ENCODE data around the gene ATRN.
"Not testable (repeated sequence)": the region's sequence is repeated elsewhere in the genome, so short reads cannot be mapped to it uniquely, and the experiment has no call there.

Gene ATRN

GRCh38 chr20:3514012-3514642 is 43.3 kb downstream of the ATRN start:
- in situ Hi-C loops (cut with MboI; ENCODE audit: low sequenced_read_pairs): no loop called here

- in situ Hi-C loops (cut with MboI; ENCODE audit: low sequenced_read_pairs): no loop called here
These were observed 44.8 kb downstream of the ATRN start for GRCh38 chr20:3515379-3516170.

GRCh38 chr20:3521852-3522740 is 51.3 kb downstream of the ATRN start:
- in situ Hi-C loops (cut with MboI; ENCODE audit: low sequenced_read_pairs): no loop called here

GRCh38 chr20:3524696-3525095 is 53.9 kb downstream of the ATRN start:
- in situ Hi-C loops (cut with MboI; ENCODE audit: low sequenced_read_pairs): not testable (repeated sequence)

- in situ Hi-C loops (cut with MboI; ENCODE audit: low sequenced_read_pairs): no loop called here
These were observed 61.3 kb downstream of the ATRN start for GRCh38 chr20:3532089-3532615.

- in situ Hi-C loops (cut with MboI; ENCODE audit: low sequenced_read_pairs): not testable (repeated sequence)
These were observed 66.9 kb downstream of the ATRN start for GRCh38 chr20:3537733-3538132.

GRCh38 chr20:3539311-3540107 is 68.7 kb downstream of the ATRN start:
- in situ Hi-C loops (cut with MboI; ENCODE audit: low sequenced_read_pairs): no loop called here

- in situ Hi-C loops (cut with MboI; ENCODE audit: low sequenced_read_pairs): no loop called here
These were observed 71.3 kb downstream of the ATRN start for GRCh38 chr20:3541887-3542721.

GRCh38 chr20:3543901-3544507 is 73.2 kb downstream of the ATRN start:
- in situ Hi-C loops (cut with MboI; ENCODE audit: low sequenced_read_pairs): no loop called here

GRCh38 chr20:3545401-3545925 is 74.6 kb downstream of the ATRN start:
- in situ Hi-C loops (cut with MboI; ENCODE audit: low sequenced_read_pairs): no loop called here

GRCh38 chr20:3547906-3548305 is 77.1 kb downstream of the ATRN start:
- in situ Hi-C loops (cut with MboI; ENCODE audit: low sequenced_read_pairs): no loop called here

- in situ Hi-C loops (cut with MboI; ENCODE audit: low sequenced_read_pairs): no loop called here
These were observed 80.0 kb downstream of the ATRN start for GRCh38 chr20:3550837-3551236.

GRCh38 chr20:3551681-3552434 is 81.0 kb downstream of the ATRN start:
- in situ Hi-C loops (cut with MboI; ENCODE audit: low sequenced_read_pairs): no loop called here

- in situ Hi-C loops (cut with MboI; ENCODE audit: low sequenced_read_pairs): no loop called here
These were observed 82.8 kb downstream of the ATRN start for GRCh38 chr20:3553663-3554062.

GRCh38 chr20:3557237-3557785 is 86.5 kb downstream of the ATRN start:
- in situ Hi-C loops (cut with MboI; ENCODE audit: low sequenced_read_pairs): no loop called here

GRCh38 chr20:3559231-3559630 is 88.4 kb downstream of the ATRN start:
- in situ Hi-C loops (cut with MboI; ENCODE audit: low sequenced_read_pairs): no loop called here

GRCh38 chr20:3559637-3560036 is 88.8 kb downstream of the ATRN start:
- in situ Hi-C loops (cut with MboI; ENCODE audit: low sequenced_read_pairs): no loop called here

GRCh38 chr20:3560162-3560561 is 89.3 kb downstream of the ATRN start:
- in situ Hi-C loops (cut with MboI; ENCODE audit: low sequenced_read_pairs): no loop called here
